Thyroid gland (tissue), 4 donors: ENCODE data around the gene SCARF1. TPM values are rescaled to one million over a fixed set of nuclear protein-coding genes. Genes with fewer than 3 reads are reported as not detected.

Experiments used
- DNase-seq, 2 donors: peaks; one replicate each; pipeline ENCODE4 v3.0.0-alpha.2; 2019
- H3K27ac ChIP-seq, 3 donors: fragments of 200-600 bp; sonication (generic); 1 replicate in 2 of 3; 2 replicates in 1 of 3; pipeline ENCODE4 v1.5.1; 2016 to 2019; ENCODE audit warnings: mild to moderate bottlenecking in 1 of 3, moderate library complexity in 1 of 3
- H3K27me3 ChIP-seq: fragments of 200-600 bp; sonication (generic); one replicate; pipeline ENCODE4 v1.5.1; 2019
- H3K36me3 ChIP-seq, 2 donors: fragments of 200-600 bp; sonication (generic); one replicate each; pipeline ENCODE4 v1.5.1; 2016 to 2019
- H3K4me1 ChIP-seq, 2 donors: fragments of 200-600 bp; sonication (generic); one replicate each; pipeline ENCODE4 v1.5.1; 2017 to 2019
- H3K4me3 ChIP-seq, 3 donors: fragments of 200-600 bp; sonication (generic); replicated peaks in 1 of 3; 1 replicate in 2 of 3; 2 replicates in 1 of 3; pipeline ENCODE4 v1.5.1; 2016; ENCODE audit warnings: mild to moderate bottlenecking in 1 of 3
- H3K9me3 ChIP-seq: fragments of 200-600 bp; sonication (generic); one replicate; pipeline ENCODE4 v1.5.1; 2017
- CTCF ChIP-seq, 6 experiments: fragments of 200-600 bp in 3 of 6; fragments of 450-650 bp in 3 of 6; sonication (generic) in 3 of 6; IDR thresholded peaks; one replicate each; pipeline ENCODE4 v1.5.1; 2016 to 2019; ENCODE audit warnings: antibody characterized with exemption in 6 of 6, mild to moderate bottlenecking in 2 of 6, inconsistent platforms in 1 of 6, moderate library complexity in 1 of 6
- POLR2A ChIP-seq, 2 donors: fragments of 450-650 bp; IDR thresholded peaks; one replicate each; pipeline ENCODE4 v1.6.1; 2017; ENCODE audit warnings: antibody characterized with exemption in 2 of 2, mild to moderate bottlenecking in 2 of 2, moderate library complexity in 1 of 2
- WGBS, 2 donors: methylation state at CpG; one replicate each; pipeline ENCODE4 v1.1.5; 2017; 5-methylcytosine and 5-hydroxymethylcytosine counted together
- intact Hi-C: fragments of 100-400 bp; cut with DNase I; formaldehyde crosslinking; loops from one replicate; pipeline ENCODE4 v1.15.1; 2023
- total RNA-seq, 4 donors: library from RNA; depleted of rRNA; stranded (reverse); fragments of >200 nt; gene quantifications; one replicate each; pipeline ENCODE4 v1.2.3, GENCODE V29; 2016

The SCARF1 gene
- total RNA-seq, 4 donors from 2014 or later, result 31.6 to 52.0 (median 35.5) TPM

- 93% methylated on average over 7 to 8 of the region's 8 CpGs for WGBS, 2 donors
- TF ChIP-seq POLR2A (IDR thresholded peaks at IDR 0.05), result no peak
- no peak for TF ChIP-seq CTCF (IDR thresholded peaks at IDR 0.05)
- H3K9me3 ChIP-seq, result no peaks in the 10 kb centered on the region
- H3K4me3 ChIP-seq, result no peak overlapping the region
- no peaks in the 10 kb centered on the region for H3K4me1 ChIP-seq
- H3K27ac ChIP-seq, result no peak overlapping the region
- H3K27me3 ChIP-seq, result no peaks in the 10 kb centered on the region
- no peak for DNase-seq
- H3K36me3 ChIP-seq, result no peaks in the 10 kb centered on the region
- intact Hi-C loops, result no loop called here
Observed at GRCh38 chr17:1598399-1599095, 47.0 kb downstream of the SCARF1 start.

GRCh38 chr17:1597861-1598342 lies 47.6 kb downstream of the SCARF1 start:
- Histone ChIP-seq H3K27ac (no peak overlapping the region), H3K9me3 (no peaks in the 10 kb centered on the region), H3K4me1 (no peaks in the 10 kb centered on the region), H3K36me3 (no peaks in the 10 kb centered on the region), H3K4me3 (no peak overlapping the region), H3K27me3 (no peaks in the 10 kb centered on the region)
- no peak for DNase-seq
- no peak for TF ChIP-seq POLR2A (IDR thresholded peaks at IDR 0.05)
- no peak for TF ChIP-seq CTCF (IDR thresholded peaks at IDR 0.05)
- intact Hi-C loops, result no loop called here
- 95 to 97% methylated on average over 14 of the region's 14 CpGs for WGBS, 2 donors

- no peak for DNase-seq
- Histone ChIP-seq H3K9me3 (no peaks in the 10 kb centered on the region), H3K4me3 (no peak overlapping the region), H3K27me3 (no peaks in the 10 kb centered on the region), H3K27ac (no peak overlapping the region), H3K36me3 (peaks cover 4 to 15% of the 10 kb centered on the region in 2 donors), H3K4me1 (peaks cover 0 to 20% of the 10 kb centered on the region in 2 donors)
- WGBS, 2 donors, result 89 to 94% methylated on average over 5 of the region's 5 CpGs
- TF ChIP-seq CTCF (IDR thresholded peaks at IDR 0.05), result no peak
- TF ChIP-seq POLR2A (IDR thresholded peaks at IDR 0.05), result no peak
- intact Hi-C loops, result no loop called here
Observed at GRCh38 chr17:1593630-1593931, 52.0 kb downstream of the SCARF1 start.

GRCh38 chr17:1592751-1593629 lies 52.5 kb downstream of the SCARF1 start:
- no peak for DNase-seq
- H3K4me3 ChIP-seq, result no peak overlapping the region
- intact Hi-C loops, result no loop called here
- peaks cover 4 to 15% of the 10 kb centered on the region in 2 donors for H3K36me3 ChIP-seq
- no peaks in the 10 kb centered on the region for H3K27me3 ChIP-seq
- H3K4me1 ChIP-seq, result peaks cover 0 to 20% of the 10 kb centered on the region in 2 donors
- TF ChIP-seq POLR2A (IDR thresholded peaks at IDR 0.05) (no peak), CTCF (IDR thresholded peaks at IDR 0.05) (no peak)
- no peaks in the 10 kb centered on the region for H3K9me3 ChIP-seq
- 83 to 86% methylated on average over 25 of the region's 25 CpGs for WGBS, 2 donors
- H3K27ac ChIP-seq, result no peak overlapping the region
